ENCODE results near the gene ARHGEF28. TPM values are rescaled to one million over a fixed set of nuclear protein-coding genes. Genes with fewer than 3 reads are reported as not detected.

The ARHGEF28 gene
- total and polyA plus RNA-seq, 2 of the 13 experiments (the other 11 are each of a cell fraction or from before 2014, with no cell fraction given): 17.4 to 34.1 TPM

DNA sequence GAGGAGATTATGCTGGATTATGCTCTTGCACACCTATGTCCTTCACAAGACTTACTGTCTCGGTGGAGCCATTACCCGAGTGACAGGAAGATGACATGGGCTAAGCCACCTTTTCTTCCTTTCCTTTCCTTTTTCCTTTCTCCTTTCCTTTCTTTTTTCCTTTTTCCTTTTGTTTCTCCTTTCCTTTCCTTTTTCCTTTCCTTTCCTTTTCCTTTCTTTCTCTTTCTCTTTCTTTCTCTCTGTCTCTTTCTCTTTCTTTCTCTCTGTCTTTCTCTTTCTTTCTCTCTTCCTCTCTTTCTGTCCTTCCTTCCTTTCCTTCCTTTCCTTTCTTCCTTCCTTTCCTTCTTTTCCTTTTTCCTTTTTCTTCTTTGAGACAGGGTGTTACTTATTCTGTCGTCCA lies 202.5 kb downstream of the ARHGEF28 start:
- Histone ChIP-seq H3K9me3 (ENCODE audit: low read length) (no peaks in the 10 kb centered on the region), H3K36me3 (replicated peaks in 1 of 2; ENCODE audit: control insufficient read depth in 1 of 2, insufficient read depth in 2 of 2, low read length in 2 of 2) (peaks cover 8 to 42% of the 10 kb centered on the region in 2 experiments), H3K4me3 (replicated peaks in 1 of 3; ENCODE audit: insufficient read depth in 1 of 3, low read depth in 2 of 3, low read length in 3 of 3) (no peak overlapping the region), H3K79me2 (ENCODE audit: insufficient read depth, low read length) (peaks cover 75% of the 10 kb centered on the region), H3K4me2 (ENCODE audit: low read depth, low read length) (no peak overlapping the region), H3K27me3 (ENCODE audit: control insufficient read depth in 1 of 2, insufficient read depth in 2 of 2, low read length in 2 of 2) (no peaks in the 10 kb centered on the region), H3K9ac (ENCODE audit: insufficient read depth, low read depth, low read length) (no peak overlapping the region), H4K20me1 (ENCODE audit: insufficient read depth, low read length) (no peaks in the 10 kb centered on the region), H3K27ac (ENCODE audit: extremely low read length, insufficient read depth, low read length) (no peak overlapping the region), H3K4me1 (ENCODE audit: insufficient read depth, low read length) (peaks cover 37% of the 10 kb centered on the region), H2AFZ (ENCODE audit: low read length) (no peak overlapping the region)
- intact Hi-C loops (cut with micrococcal nuclease; ENCODE audit: unreplicated experiment): no loop called here
- DNase-seq (ENCODE audit: low spot score) (no peak), FAIRE-seq (no peak), ATAC-seq (no peak)
- CTCF ChIA-PET (ENCODE audit: low intra/inter-chr PET ratio, low total read pairs): no interaction called here
- 98% methylated on average over 3 of the region's 3 CpGs for WGBS (ENCODE audit: low lambda C conversion rate)
- in situ Hi-C loops (cut with HindIII; ENCODE audit: extremely low pct_ligation_motif_present, low pct_unique_long_range_greater_than_20kb): no loop called here
- POLR2A ChIA-PET: no interaction called here
- TF ChIP-seq, protein P1, sequence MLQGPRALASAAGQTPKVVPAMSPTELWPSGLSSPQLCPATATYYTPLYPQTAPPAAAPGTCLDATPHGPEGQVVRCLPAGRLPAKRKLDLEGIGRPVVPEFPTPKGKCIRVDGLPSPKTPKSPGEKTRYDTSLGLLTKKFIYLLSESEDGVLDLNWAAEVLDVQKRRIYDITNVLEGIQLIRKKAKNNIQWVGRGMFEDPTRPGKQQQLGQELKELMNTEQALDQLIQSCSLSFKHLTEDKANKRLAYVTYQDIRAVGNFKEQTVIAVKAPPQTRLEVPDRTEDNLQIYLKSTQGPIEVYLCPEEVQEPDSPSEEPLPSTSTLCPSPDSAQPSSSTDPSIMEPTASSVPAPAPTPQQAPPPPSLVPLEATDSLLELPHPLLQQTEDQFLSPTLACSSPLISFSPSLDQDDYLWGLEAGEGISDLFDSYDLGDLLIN (CRISPR knock-in tag; IDR thresholded peaks at IDR 0.05; ENCODE audit: borderline replicate concordance): no peak
- TF ChIP-seq POGZ (CRISPR knock-in tag; IDR thresholded peaks at IDR 0.05): no peak
- TF ChIP-seq NFKB2 (CRISPR knock-in tag; IDR thresholded peaks at IDR 0.05; ENCODE audit: borderline replicate concordance): no peak
- TF ChIP-seq, protein P2, sequence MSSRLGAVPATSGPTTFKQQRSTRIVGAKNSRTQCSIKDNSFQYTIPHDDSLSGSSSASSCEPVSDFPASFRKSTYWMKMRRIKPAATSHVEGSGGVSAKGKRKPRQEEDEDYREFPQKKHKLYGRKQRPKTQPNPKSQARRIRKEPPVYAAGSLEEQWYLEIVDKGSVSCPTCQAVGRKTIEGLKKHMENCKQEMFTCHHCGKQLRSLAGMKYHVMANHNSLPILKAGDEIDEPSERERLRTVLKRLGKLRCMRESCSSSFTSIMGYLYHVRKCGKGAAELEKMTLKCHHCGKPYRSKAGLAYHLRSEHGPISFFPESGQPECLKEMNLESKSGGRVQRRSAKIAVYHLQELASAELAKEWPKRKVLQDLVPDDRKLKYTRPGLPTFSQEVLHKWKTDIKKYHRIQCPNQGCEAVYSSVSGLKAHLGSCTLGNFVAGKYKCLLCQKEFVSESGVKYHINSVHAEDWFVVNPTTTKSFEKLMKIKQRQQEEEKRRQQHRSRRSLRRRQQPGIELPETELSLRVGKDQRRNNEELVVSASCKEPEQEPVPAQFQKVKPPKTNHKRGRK (CRISPR knock-in tag; IDR thresholded peaks at IDR 0.05): 0 out of 2 replicates have a peak, but pooled peaks have one; percentile 41
- BruUV-seq (replicated peaks): no TSS peak

DNA sequence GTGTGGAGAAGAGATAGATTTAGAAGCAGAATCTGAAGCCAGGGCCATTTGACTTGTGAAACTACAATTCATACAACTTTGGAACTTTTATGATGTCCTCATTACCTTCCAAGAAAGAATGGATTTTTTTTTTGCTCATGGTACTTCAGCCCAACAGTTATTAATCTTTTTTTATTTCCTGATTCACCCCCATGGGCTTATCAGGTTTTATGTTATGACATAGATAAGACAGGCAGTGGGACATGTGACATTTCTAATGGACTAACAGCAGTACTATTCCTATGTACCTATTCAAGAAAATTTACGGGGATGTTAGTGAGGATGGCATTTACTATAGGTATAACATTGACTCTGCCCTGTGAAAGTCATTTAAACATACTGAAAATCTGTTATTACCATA lies 204.7 kb downstream of the ARHGEF28 start:
- intact Hi-C loops (cut with micrococcal nuclease; ENCODE audit: unreplicated experiment) (no loop called here), in situ Hi-C loops (cut with HindIII; ENCODE audit: extremely low pct_ligation_motif_present, low pct_unique_long_range_greater_than_20kb) (no loop called here)
- Histone ChIP-seq H3K36me3 (replicated peaks in 1 of 2; ENCODE audit: control insufficient read depth in 1 of 2, insufficient read depth in 2 of 2, low read length in 2 of 2) (peaks cover 11 to 44% of the 10 kb centered on the region in 2 experiments), H3K27me3 (ENCODE audit: control insufficient read depth in 1 of 2, insufficient read depth in 2 of 2, low read length in 2 of 2) (no peaks in the 10 kb centered on the region), H3K9me3 (ENCODE audit: low read length) (no peaks in the 10 kb centered on the region), H2AFZ (ENCODE audit: low read length) (no peak overlapping the region), H3K4me3 (replicated peaks in 1 of 3; ENCODE audit: insufficient read depth in 1 of 3, low read depth in 2 of 3, low read length in 3 of 3) (no peak overlapping the region), H3K4me1 (ENCODE audit: insufficient read depth, low read length) (peaks cover 15% of the 10 kb centered on the region), H3K4me2 (ENCODE audit: low read depth, low read length) (no peak overlapping the region), H3K27ac (ENCODE audit: extremely low read length, insufficient read depth, low read length) (no peak overlapping the region), H4K20me1 (ENCODE audit: insufficient read depth, low read length) (no peaks in the 10 kb centered on the region), H3K79me2 (ENCODE audit: insufficient read depth, low read length) (peaks cover 66% of the 10 kb centered on the region), H3K9ac (ENCODE audit: insufficient read depth, low read depth, low read length) (no peak overlapping the region)
- no peak for FAIRE-seq
- no peak for ATAC-seq
- no TSS peak for BruUV-seq (replicated peaks)
- DNase-seq (ENCODE audit: low spot score): no peak
- ChIA-PET CTCF (ENCODE audit: low intra/inter-chr PET ratio, low total read pairs) (no interaction called here), POLR2A (no interaction called here)
- 97% methylated on average over 1 of the region's 1 CpG for WGBS (ENCODE audit: low lambda C conversion rate)
- no peak for TF ChIP-seq RELA (CRISPR knock-in tag; IDR thresholded peaks at IDR 0.05)
- TF ChIP-seq, protein P3, sequence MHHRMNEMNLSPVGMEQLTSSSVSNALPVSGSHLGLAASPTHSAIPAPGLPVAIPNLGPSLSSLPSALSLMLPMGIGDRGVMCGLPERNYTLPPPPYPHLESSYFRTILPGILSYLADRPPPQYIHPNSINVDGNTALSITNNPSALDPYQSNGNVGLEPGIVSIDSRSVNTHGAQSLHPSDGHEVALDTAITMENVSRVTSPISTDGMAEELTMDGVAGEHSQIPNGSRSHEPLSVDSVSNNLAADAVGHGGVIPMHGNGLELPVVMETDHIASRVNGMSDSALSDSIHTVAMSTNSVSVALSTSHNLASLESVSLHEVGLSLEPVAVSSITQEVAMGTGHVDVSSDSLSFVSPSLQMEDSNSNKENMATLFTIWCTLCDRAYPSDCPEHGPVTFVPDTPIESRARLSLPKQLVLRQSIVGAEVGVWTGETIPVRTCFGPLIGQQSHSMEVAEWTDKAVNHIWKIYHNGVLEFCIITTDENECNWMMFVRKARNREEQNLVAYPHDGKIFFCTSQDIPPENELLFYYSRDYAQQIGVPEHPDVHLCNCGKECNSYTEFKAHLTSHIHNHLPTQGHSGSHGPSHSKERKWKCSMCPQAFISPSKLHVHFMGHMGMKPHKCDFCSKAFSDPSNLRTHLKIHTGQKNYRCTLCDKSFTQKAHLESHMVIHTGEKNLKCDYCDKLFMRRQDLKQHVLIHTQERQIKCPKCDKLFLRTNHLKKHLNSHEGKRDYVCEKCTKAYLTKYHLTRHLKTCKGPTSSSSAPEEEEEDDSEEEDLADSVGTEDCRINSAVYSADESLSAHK (CRISPR knock-in tag; IDR thresholded peaks at IDR 0.05; ENCODE audit: borderline replicate concordance): no peak
- no peak for TF ChIP-seq PAF1 (CRISPR knock-in tag; IDR thresholded peaks at IDR 0.05)
- no peak for TF ChIP-seq ZNF547 (CRISPR knock-in tag; IDR thresholded peaks at IDR 0.05)
